WTC11 (cell line): ENCODE results near the gene SMPDL3A.

Experiments used
- ATF3 ChIP-seq: sonication (generic); formaldehyde crosslinking; conservative IDR thresholded peaks from 2 replicates; pipeline ENCODE4 v1.8.1; 2022; ENCODE audit warnings: mild to moderate bottlenecking, missing genetic modification reagents
- CBFB ChIP-seq: sonication (generic); formaldehyde crosslinking; IDR thresholded peaks from 2 replicates; pipeline ENCODE4 v1.8.1; 2022; ENCODE audit warnings: mild to moderate bottlenecking, low read depth, missing genetic modification reagents
- CREB1 ChIP-seq: sonication (generic); formaldehyde crosslinking; IDR thresholded peaks from 2 replicates; pipeline ENCODE4 v1.8.0; 2023; ENCODE audit warnings: mild to moderate bottlenecking, missing genetic modification reagents
- CTCF ChIP-seq: fragments of 200-600 bp; IDR thresholded peaks from 2 replicates; pipeline ENCODE4 v1.8.0; 2022; ENCODE audit warnings: antibody characterized with exemption
- ELF4 ChIP-seq: sonication (generic); formaldehyde crosslinking; IDR thresholded peaks from 2 replicates; pipeline ENCODE4 v1.8.1; 2022; ENCODE audit warnings: low read depth, mild to moderate bottlenecking, moderate library complexity, missing genetic modification reagents
- HMGXB4 ChIP-seq: sonication (generic); formaldehyde crosslinking; IDR thresholded peaks from 2 replicates; pipeline ENCODE4 v1.8.1; 2023; ENCODE audit warnings: mild to moderate bottlenecking, moderate library complexity, missing genetic modification reagents
- MAX ChIP-seq: sonication (generic); formaldehyde crosslinking; IDR thresholded peaks from 2 replicates; pipeline ENCODE4 v1.8.0; 2022; ENCODE audit warnings: mild to moderate bottlenecking, missing genetic modification reagents
- NFE2L1 ChIP-seq: sonication (generic); formaldehyde crosslinking; IDR thresholded peaks from 2 replicates; pipeline ENCODE4 v1.8.1; 2023; ENCODE audit warnings: missing genetic modification reagents
- NR3C1 ChIP-seq: sonication (generic); formaldehyde crosslinking; conservative IDR thresholded peaks from 2 replicates; pipeline ENCODE4 v1.8.1; 2023; ENCODE audit warnings: low read depth, mild to moderate bottlenecking, missing genetic modification reagents
- RELA ChIP-seq: sonication (generic); formaldehyde crosslinking; IDR thresholded peaks from 2 replicates; pipeline ENCODE4 v1.8.1; 2022; ENCODE audit warnings: missing genetic modification reagents, mild to moderate bottlenecking, borderline replicate concordance
- SMAD3 ChIP-seq: sonication (generic); formaldehyde crosslinking; IDR thresholded peaks from 2 replicates; pipeline ENCODE4 v1.8.0; 2022; ENCODE audit warnings: missing genetic modification reagents, mild to moderate bottlenecking, borderline replicate concordance
- SP1 ChIP-seq: sonication (generic); formaldehyde crosslinking; conservative IDR thresholded peaks from 2 replicates; pipeline ENCODE4 v1.8.1; 2022; ENCODE audit warnings: missing genetic modification reagents
- TEAD4 ChIP-seq: sonication (generic); formaldehyde crosslinking; IDR thresholded peaks from 2 replicates; pipeline ENCODE4 v1.8.0; 2022; ENCODE audit warnings: mild to moderate bottlenecking, missing genetic modification reagents
- ZNF317 ChIP-seq: sonication (generic); formaldehyde crosslinking; IDR thresholded peaks from 2 replicates; pipeline ENCODE4 v1.8.1; 2023; ENCODE audit warnings: low read depth, mild to moderate bottlenecking, moderate library complexity, missing genetic modification reagents, borderline replicate concordance

GRCh38 chr6:122799140-122799745, 10.2 kb downstream of the SMPDL3A start:
- TF ChIP-seq HMGXB4 (CRISPR knock-in tag) (no peak), SP1 (CRISPR knock-in tag) (no peak), CREB1 (CRISPR knock-in tag) (no peak), SMAD3 (no peak), CTCF (no peak), ELF4 (CRISPR knock-in tag) (no peak), TEAD4 (CRISPR knock-in tag) (no peak), NR3C1 (CRISPR knock-in tag) (no peak), ZNF317 (CRISPR knock-in tag) (no peak), RELA (CRISPR knock-in tag) (no peak), NFE2L1 (CRISPR knock-in tag) (no peak), MAX (CRISPR knock-in tag) (no peak), CBFB (CRISPR knock-in tag) (no peak), ATF3 (no peak)
